ENCODE data around the gene MTMR10. TPM values are rescaled to one million over a fixed set of nuclear protein-coding genes. Genes with fewer than 3 reads are reported as not detected.

MTMR10 gene
- total RNA-seq, 1 experiment from 2014 or later, result 7.6 TPM

GRCh38 chr15:31017311-31017710 is 25.9 kb upstream of the MTMR10 start:
- H3K9me3 ChIP-seq (ENCODE audit: low read length), result 0 out of 2 replicates have a peak, but pooled peaks cover under 1% of the 10 kb centered on the region
- ATAC-seq (no peak), DNase-seq (no peak)
- H3K4me2 ChIP-seq (ENCODE audit: low read length), result no peak overlapping the region
- H3K9me2 ChIP-seq (replicated peaks; ENCODE audit: low read length), result no peaks in the 10 kb centered on the region
- BruUV-seq (replicated peaks), result no TSS peak
- H3F3A ChIP-seq (ENCODE audit: low read length, unreplicated experiment), result no peaks in the 10 kb centered on the region
- TF ChIP-seq EZH2phosphoT487 (IDR thresholded peaks at IDR 0.05; ENCODE audit: borderline replicate concordance, low read length) (no peak), CTCF (conservative IDR thresholded peaks at IDR 0.05; ENCODE audit: low read depth, low read length) (no peak), EZH2 (IDR thresholded peaks at IDR 0.05; ENCODE audit: low read length, unreplicated experiment) (no peak)
- H3K4me3 ChIP-seq (ENCODE audit: low read length), result no peak overlapping the region
- intact Hi-C loops (cut with micrococcal nuclease), result no loop called here
- H3K27ac ChIP-seq (ENCODE audit: low read length), result no peak overlapping the region
- POLR2A ChIA-PET (ENCODE audit: unreplicated experiment), result no interaction called here
- H3K4me1 ChIP-seq (ENCODE audit: insufficient read depth, low read length), result no peaks in the 10 kb centered on the region
- H3K27me3 ChIP-seq (ENCODE audit: low read length), result no peaks in the 10 kb centered on the region
- no peak overlapping the region for H3K9ac ChIP-seq (ENCODE audit: low read length)
- no peaks in the 10 kb centered on the region for H3K36me3 ChIP-seq (ENCODE audit: low read depth, low read length)
- CTCF ChIA-PET, result no interaction called here
- no peak overlapping the region for H2AFZ ChIP-seq (ENCODE audit: low read length)
- no peaks in the 10 kb centered on the region for H3K79me2 ChIP-seq (ENCODE audit: low read length)
- H4K20me1 ChIP-seq (ENCODE audit: low read length), result no peaks in the 10 kb centered on the region

DNA sequence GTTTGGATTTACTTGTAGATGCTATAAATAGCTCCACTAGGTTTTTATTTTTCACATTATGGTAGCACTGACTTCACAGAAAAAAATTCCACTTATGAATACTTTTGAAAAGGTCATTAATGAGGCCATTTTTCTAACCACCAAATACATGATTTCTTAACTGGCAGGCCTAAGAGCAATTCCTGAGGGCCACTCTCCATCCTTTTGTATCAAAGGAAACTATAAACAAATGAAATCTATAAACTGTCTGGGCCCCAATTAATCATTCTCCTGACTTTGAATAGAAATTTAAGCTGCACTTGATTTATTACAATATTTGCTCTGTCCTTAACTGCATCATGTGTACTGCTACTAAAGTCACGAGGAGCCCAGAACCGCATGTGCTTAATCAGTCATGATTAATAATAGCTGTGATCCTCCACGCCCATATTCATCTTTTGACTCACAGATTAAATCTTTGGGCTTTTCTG is 25.1 kb upstream of the MTMR10 start:
- POLR2A ChIA-PET (ENCODE audit: unreplicated experiment), result no interaction called here
- Histone ChIP-seq H3K4me2 (ENCODE audit: low read length) (no peak overlapping the region), H3K9me2 (replicated peaks; ENCODE audit: low read length) (no peaks in the 10 kb centered on the region), H3K9ac (ENCODE audit: low read length) (no peak overlapping the region), H3K27ac (ENCODE audit: low read length) (no peak overlapping the region), H3K9me3 (ENCODE audit: low read length) (0 out of 2 replicates have a peak, but pooled peaks cover 6% of the 10 kb centered on the region), H3K4me3 (ENCODE audit: low read length) (no peak overlapping the region), H4K20me1 (ENCODE audit: low read length) (no peaks in the 10 kb centered on the region), H3K4me1 (ENCODE audit: insufficient read depth, low read length) (no peaks in the 10 kb centered on the region), H3K36me3 (ENCODE audit: low read depth, low read length) (no peaks in the 10 kb centered on the region), H3K27me3 (ENCODE audit: low read length) (no peaks in the 10 kb centered on the region), H2AFZ (ENCODE audit: low read length) (no peak overlapping the region), H3K79me2 (ENCODE audit: low read length) (no peaks in the 10 kb centered on the region), H3F3A (ENCODE audit: low read length, unreplicated experiment) (no peaks in the 10 kb centered on the region)
- ATAC-seq (no peak), DNase-seq (no peak)
- no TSS peak for BruUV-seq (replicated peaks)
- TF ChIP-seq EZH2phosphoT487 (IDR thresholded peaks at IDR 0.05; ENCODE audit: borderline replicate concordance, low read length) (no peak), EZH2 (IDR thresholded peaks at IDR 0.05; ENCODE audit: low read length, unreplicated experiment) (no peak), CTCF (conservative IDR thresholded peaks at IDR 0.05; ENCODE audit: low read depth, low read length) (no peak)
- intact Hi-C loops (cut with micrococcal nuclease), result no loop called here
- CTCF ChIA-PET, result interaction anchor here (0.5 kb wide), 1 partner anchor 15 kb away, joined by 5 read pairs; no protein-coding TSS in a partner anchor

GRCh38 chr15:31014608-31014925 is 23.1 kb upstream of the MTMR10 start:
- ATAC-seq (no peak), DNase-seq (no peak)
- Histone ChIP-seq H3K79me2 (ENCODE audit: low read length) (no peaks in the 10 kb centered on the region), H3K36me3 (ENCODE audit: low read depth, low read length) (no peaks in the 10 kb centered on the region), H3K9me2 (replicated peaks; ENCODE audit: low read length) (no peaks in the 10 kb centered on the region), H3K9ac (ENCODE audit: low read length) (no peak overlapping the region), H4K20me1 (ENCODE audit: low read length) (no peaks in the 10 kb centered on the region), H3K4me3 (ENCODE audit: low read length) (no peak overlapping the region), H3K4me2 (ENCODE audit: low read length) (no peak overlapping the region), H3K27ac (ENCODE audit: low read length) (no peak overlapping the region), H3K4me1 (ENCODE audit: insufficient read depth, low read length) (no peaks in the 10 kb centered on the region), H3K9me3 (ENCODE audit: low read length) (0 out of 2 replicates have a peak, but pooled peaks cover 6% of the 10 kb centered on the region), H3F3A (ENCODE audit: low read length, unreplicated experiment) (no peaks in the 10 kb centered on the region), H3K27me3 (ENCODE audit: low read length) (0 out of 2 replicates have a peak, but pooled peaks cover 2% of the 10 kb centered on the region), H2AFZ (ENCODE audit: low read length) (no peak overlapping the region)
- BruUV-seq (replicated peaks), result no TSS peak
- intact Hi-C loops (cut with micrococcal nuclease), result no loop called here
- TF ChIP-seq EZH2 (IDR thresholded peaks at IDR 0.05; ENCODE audit: low read length, unreplicated experiment) (no peak), CTCF (conservative IDR thresholded peaks at IDR 0.05; ENCODE audit: low read depth, low read length) (no peak), EZH2phosphoT487 (IDR thresholded peaks at IDR 0.05; ENCODE audit: borderline replicate concordance, low read length) (no peak)
- CTCF ChIA-PET, result no interaction called here
- POLR2A ChIA-PET (ENCODE audit: unreplicated experiment), result no interaction called here

Data from PC-3 (cell line).